ENCODE measurements around the gene RIOK1.

DNA sequence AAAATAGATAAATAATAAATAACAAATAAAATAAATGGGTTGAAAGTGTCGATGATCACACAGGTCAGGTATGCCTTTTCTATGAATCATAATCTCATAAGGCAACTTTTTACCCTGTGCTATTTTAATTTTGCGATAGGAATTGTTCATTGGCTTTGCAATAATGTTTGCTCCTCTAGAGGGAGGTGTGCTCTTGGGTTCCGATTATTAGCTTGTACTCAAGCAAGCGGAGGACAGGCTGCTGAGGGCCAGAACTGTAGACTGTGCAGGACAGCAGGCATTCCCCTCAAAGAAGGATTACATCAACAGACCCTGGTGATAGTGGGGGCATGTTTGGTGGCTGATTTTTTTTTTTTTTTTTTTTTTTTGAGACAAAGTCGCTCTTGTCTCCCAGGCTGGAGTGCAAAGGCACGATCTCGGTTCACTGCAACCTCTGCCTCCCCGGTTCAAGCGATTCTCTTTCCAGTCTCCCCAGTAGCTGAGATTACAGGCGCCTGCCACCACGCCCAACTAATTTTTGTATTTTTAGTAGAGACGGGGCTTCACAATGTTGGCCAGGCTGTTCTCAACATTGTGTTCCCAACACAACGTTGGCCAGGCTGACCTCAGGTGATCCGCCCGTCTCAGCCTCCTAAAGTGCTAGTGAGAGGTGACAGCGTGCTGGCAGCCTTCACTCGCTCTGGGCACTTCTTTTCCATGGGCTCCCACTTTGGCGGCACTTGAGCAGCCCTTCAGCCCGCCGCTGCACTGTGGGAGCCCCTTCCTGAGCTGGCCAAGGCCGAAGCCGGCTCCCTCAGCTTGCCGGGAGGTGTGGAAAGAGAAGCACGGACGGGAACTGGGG lies 35.6 kb downstream of the RIOK1 start:
- TF ChIP-seq, protein P1, sequence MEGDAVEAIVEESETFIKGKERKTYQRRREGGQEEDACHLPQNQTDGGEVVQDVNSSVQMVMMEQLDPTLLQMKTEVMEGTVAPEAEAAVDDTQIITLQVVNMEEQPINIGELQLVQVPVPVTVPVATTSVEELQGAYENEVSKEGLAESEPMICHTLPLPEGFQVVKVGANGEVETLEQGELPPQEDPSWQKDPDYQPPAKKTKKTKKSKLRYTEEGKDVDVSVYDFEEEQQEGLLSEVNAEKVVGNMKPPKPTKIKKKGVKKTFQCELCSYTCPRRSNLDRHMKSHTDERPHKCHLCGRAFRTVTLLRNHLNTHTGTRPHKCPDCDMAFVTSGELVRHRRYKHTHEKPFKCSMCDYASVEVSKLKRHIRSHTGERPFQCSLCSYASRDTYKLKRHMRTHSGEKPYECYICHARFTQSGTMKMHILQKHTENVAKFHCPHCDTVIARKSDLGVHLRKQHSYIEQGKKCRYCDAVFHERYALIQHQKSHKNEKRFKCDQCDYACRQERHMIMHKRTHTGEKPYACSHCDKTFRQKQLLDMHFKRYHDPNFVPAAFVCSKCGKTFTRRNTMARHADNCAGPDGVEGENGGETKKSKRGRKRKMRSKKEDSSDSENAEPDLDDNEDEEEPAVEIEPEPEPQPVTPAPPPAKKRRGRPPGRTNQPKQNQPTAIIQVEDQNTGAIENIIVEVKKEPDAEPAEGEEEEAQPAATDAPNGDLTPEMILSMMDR (IDR thresholded peaks at IDR 0.05), result peak in 1 of 3 experiments; percentile 22
- TF ChIP-seq POLR2A (IDR thresholded peaks at IDR 0.05), result no peak
- peak in 1 of 2 donors; percentile 56 for TF ChIP-seq POLR2AphosphoS5 (IDR thresholded peaks at IDR 0.05; ENCODE audit: insufficient read depth in 1 of 2, low read depth in 1 of 2)

Measured in vagina (tissue), 2 donors.